CD4-positive, alpha-beta memory T cell (primary cell): ENCODE measurements around the gene TRAPPC3L. TPM values are rescaled to one million over a fixed set of nuclear protein-coding genes. Genes with fewer than 3 reads are reported as not detected.

ENCODE experiments used
- CTCF ChIA-PET: fragments of 350-600 bp; sonication (Branson Sonifier 250); formaldehyde crosslinking; loops from one replicate; lab custom pipeline; 2021; ENCODE audit warnings: inconsistent platforms; ENCODE audit not compliant: partially characterized antibody; lab: Charles Lee
- POLR2A ChIA-PET: fragments of 350-600 bp; sonication (Branson Sonifier 250); formaldehyde crosslinking; loops from one replicate; lab custom pipeline; 2021; ENCODE audit not compliant: partially characterized antibody; lab: Charles Lee
- DNase-seq, 5 donors: peaks; one replicate each; pipeline versions ENCODE4 v3.0.0 to v3.0.0-alpha.2; 2020 to 2022; ENCODE audit warnings: mixed read lengths in 1 of 5
- H3K27ac ChIP-seq: one replicate; pipeline ENCODE4 v1.7.0; 2013; ENCODE audit warnings: low read depth, low read length
- H3K27me3 ChIP-seq: 2 replicates; pipeline ENCODE4 v1.7.0; 2013; ENCODE audit warnings: mild to moderate bottlenecking, low read length, moderate library complexity; ENCODE audit not compliant: insufficient read depth
- H3K36me3 ChIP-seq: 2 replicates; pipeline ENCODE4 v1.7.0; 2013; ENCODE audit warnings: mild to moderate bottlenecking, low read length, moderate library complexity; ENCODE audit not compliant: insufficient read depth
- H3K4me1 ChIP-seq: 2 replicates; pipeline ENCODE4 v1.7.0; 2013; ENCODE audit warnings: mild to moderate bottlenecking, low read length, moderate library complexity; ENCODE audit not compliant: insufficient read depth
- H3K4me3 ChIP-seq, 2 donors: one replicate each; pipeline ENCODE4 v1.7.0; 2013; ENCODE audit warnings: low read length in 2 of 2, mild to moderate bottlenecking in 1 of 2
- H3K9me3 ChIP-seq, 2 donors: one replicate each; pipeline ENCODE4 v1.7.0; 2013; ENCODE audit warnings: low read length in 2 of 2, control low read depth in 1 of 2; ENCODE audit not compliant: control insufficient read depth in 1 of 2
- H3K27ac Mint-ChIP-seq, 7 donors: one replicate each; pipeline ENCODE4 v1.8.0; 2020 to 2021; ENCODE audit warnings: mixed read lengths in 7 of 7, mild to moderate bottlenecking in 6 of 7, inconsistent platforms in 3 of 7, moderate library complexity in 3 of 7
- H3K27me3 Mint-ChIP-seq, 2 donors: one replicate each; pipeline ENCODE4 v1.8.0; 2020 to 2021; ENCODE audit warnings: mixed read lengths in 2 of 2
- H3K36me3 Mint-ChIP-seq, 2 donors: one replicate each; pipeline ENCODE4 v1.8.0; 2020 to 2021; ENCODE audit warnings: mixed read lengths in 2 of 2, inconsistent platforms in 1 of 2, mild to moderate bottlenecking in 1 of 2
- H3K4me1 Mint-ChIP-seq, 4 donors: one replicate each; pipeline ENCODE4 v1.8.0; 2020 to 2021; ENCODE audit warnings: mixed read lengths in 4 of 4, mild to moderate bottlenecking in 1 of 4
- H3K4me3 Mint-ChIP-seq, 8 donors: one replicate each; pipeline ENCODE4 v1.8.0; 2020 to 2021; ENCODE audit warnings: mixed read lengths in 8 of 8, mild to moderate bottlenecking in 7 of 8, moderate library complexity in 6 of 8, inconsistent platforms in 3 of 8
- H3K9me3 Mint-ChIP-seq, 8 donors: one replicate each; pipeline ENCODE4 v1.8.0; 2020 to 2021; ENCODE audit warnings: mixed read lengths in 8 of 8, mild to moderate bottlenecking in 5 of 8, inconsistent platforms in 3 of 8, moderate library complexity in 1 of 8
- intact Hi-C: fragments of 100-400 bp; cut with micrococcal nuclease; formaldehyde crosslinking; loops from one replicate; pipeline ENCODE4 v1.15.1; 2023
- polyA plus RNA-seq, 2 donors: library from polyadenylated mRNA; unstranded; fragments of 300-500 nt; fragmentation: Illumina TruSeq; gene quantifications; one replicate each; pipeline ENCODE4 v1.2.3, GENCODE V29; 2021
- total RNA-seq, 2 experiments: library from RNA; stranded (reverse); gene quantifications; one replicate each; pipeline ENCODE4 v1.2.3, GENCODE V29; 2021

TRAPPC3L gene
- total and polyA plus RNA-seq, 4 experiments from 2014 or later: not detected

GRCh38 chr6:116531675-116532570 is 13.6 kb downstream of the TRAPPC3L start:
- DNase-seq: peak; percentile 65 to 73 (median 67)
- peaks cover 0 to 4% (median under 1%) of the 10 kb centered on the region in 4 donors for H3K4me1 Mint-ChIP-seq
- POLR2A ChIA-PET: no interaction called here
- H3K27ac Mint-ChIP-seq: no peak overlapping the region
- H3K27me3 Mint-ChIP-seq: peaks cover 14 to 17% of the 10 kb centered on the region in 2 donors
- intact Hi-C loops: loop anchor here (1.0 to 10.0 kb wide), 5 partner anchors 88 to 315 kb away; no protein-coding TSS in a partner anchor
- Histone ChIP-seq H3K36me3 (no peaks in the 10 kb centered on the region), H3K9me3 (no peaks in the 10 kb centered on the region), H3K4me3 (no peak overlapping the region), H3K4me1 (no peaks in the 10 kb centered on the region), H3K27me3 (no peaks in the 10 kb centered on the region), H3K27ac (no peak overlapping the region)
- H3K4me3 Mint-ChIP-seq: no peak overlapping the region
- H3K9me3 Mint-ChIP-seq: no peaks in the 10 kb centered on the region
- CTCF ChIA-PET: interaction anchor here (1.0 to 4.5 kb wide), 16 partner anchors 9 to 315 kb away, joined by 3 to 121 read pairs (median 12); partner anchors contain the start of genes CALHM4, CALHM5, RWDD1 and TSPYL1
- no peaks in the 10 kb centered on the region for H3K36me3 Mint-ChIP-seq

DNA sequence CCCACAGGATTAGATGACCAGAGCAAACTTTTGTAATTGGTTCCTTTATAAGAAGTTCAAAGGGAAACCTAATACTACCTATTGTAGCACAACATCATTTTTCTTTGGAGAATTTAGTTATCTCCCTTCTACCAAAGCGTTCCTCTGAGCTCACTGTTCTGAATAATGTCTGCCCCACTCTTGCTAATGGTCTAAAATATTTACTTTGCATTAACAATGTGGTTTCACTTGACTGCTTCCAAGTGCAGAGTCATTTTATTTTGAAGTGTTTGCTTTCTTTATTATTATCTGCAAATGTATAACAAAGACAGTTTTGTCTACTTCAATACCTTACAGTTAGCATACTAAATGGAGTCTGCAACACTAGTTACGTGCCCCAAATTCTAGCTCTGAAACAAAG is 15.0 kb downstream of the TRAPPC3L start:
- peaks cover 0 to 2% (median 0%) of the 10 kb centered on the region in 4 donors for H3K4me1 Mint-ChIP-seq
- Histone ChIP-seq H3K4me1 (no peaks in the 10 kb centered on the region), H3K4me3 (no peak overlapping the region), H3K9me3 (no peaks in the 10 kb centered on the region), H3K27me3 (no peaks in the 10 kb centered on the region), H3K36me3 (no peaks in the 10 kb centered on the region), H3K27ac (no peak overlapping the region)
- ChIA-PET CTCF (interaction anchor here (0.8 to 1.6 kb wide), 2 partner anchors 87 to 243 kb away, joined by 3 to 8 read pairs; no protein-coding TSS in a partner anchor), POLR2A (no interaction called here)
- H3K27me3 Mint-ChIP-seq: peaks cover 14 to 19% of the 10 kb centered on the region in 2 donors
- H3K4me3 Mint-ChIP-seq: no peak overlapping the region
- no peak overlapping the region for H3K27ac Mint-ChIP-seq
- no peak for DNase-seq
- intact Hi-C loops: loop anchor here (10.0 kb wide), 1 partner anchor 166 kb away; no protein-coding TSS in a partner anchor
- H3K9me3 Mint-ChIP-seq: no peaks in the 10 kb centered on the region
- H3K36me3 Mint-ChIP-seq: no peaks in the 10 kb centered on the region

DNA sequence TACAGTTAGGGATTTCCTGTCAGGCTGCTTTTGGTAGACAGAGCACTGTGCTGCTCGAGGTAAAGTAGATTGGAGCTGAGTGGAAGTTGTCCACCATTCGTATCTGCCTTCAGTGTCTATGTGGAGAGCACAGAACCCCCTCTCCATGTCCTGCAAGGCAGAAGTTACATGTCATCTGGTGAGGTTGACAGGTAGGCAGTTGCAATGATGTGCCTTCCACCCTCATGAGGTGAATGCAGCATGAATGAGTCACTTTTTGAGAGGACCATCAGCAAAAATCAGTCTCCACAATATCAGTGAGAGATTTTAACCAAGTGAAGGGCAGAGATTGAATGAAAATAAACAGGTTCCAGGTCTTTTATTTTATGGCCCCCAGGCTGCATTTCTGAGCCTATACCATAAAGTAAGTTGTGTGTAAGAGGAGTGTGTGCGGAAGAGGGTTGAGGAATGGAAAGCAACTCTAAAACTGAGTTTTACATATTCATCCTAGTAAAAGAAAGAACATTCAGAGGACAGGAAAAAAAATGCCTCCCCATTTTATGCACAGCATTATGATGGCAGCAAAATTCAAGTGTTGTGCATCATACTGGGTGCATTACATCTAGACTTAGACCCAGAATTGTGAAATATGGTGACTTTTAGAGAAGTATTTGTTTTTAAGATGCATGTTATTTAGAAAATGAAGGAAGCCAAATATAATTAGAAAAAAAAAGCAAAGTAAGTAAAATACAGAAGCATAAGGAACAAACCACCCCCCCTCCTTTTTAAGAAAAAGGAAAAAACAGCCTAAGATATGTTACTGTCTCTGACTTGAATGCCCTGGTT is 15.8 kb downstream of the TRAPPC3L start:
- ChIA-PET CTCF (interaction anchor here (0.8 to 1.6 kb wide), 2 partner anchors 86 to 242 kb away, joined by 3 to 8 read pairs; no protein-coding TSS in a partner anchor), POLR2A (no interaction called here)
- Mint-ChIP-seq H3K27me3 (peaks cover 14 to 19% of the 10 kb centered on the region in 2 donors), H3K36me3 (no peaks in the 10 kb centered on the region), H3K4me1 (peaks cover 0 to 2% (median 0%) of the 10 kb centered on the region in 4 donors), H3K27ac (peak overlapping the region in 1 of 7 donors; percentile 10), H3K9me3 (no peaks in the 10 kb centered on the region), H3K4me3 (no peak overlapping the region)
- Histone ChIP-seq H3K4me1 (no peaks in the 10 kb centered on the region), H3K36me3 (no peaks in the 10 kb centered on the region), H3K27ac (no peak overlapping the region), H3K27me3 (no peaks in the 10 kb centered on the region), H3K9me3 (no peaks in the 10 kb centered on the region), H3K4me3 (no peak overlapping the region)
- intact Hi-C loops: loop anchor here (10.0 kb wide), 1 partner anchor 165 kb away; no protein-coding TSS in a partner anchor
- no peak for DNase-seq

GRCh38 chr6:116528780-116529179 is 16.7 kb downstream of the TRAPPC3L start:
- peaks cover 12 to 19% of the 10 kb centered on the region in 2 donors for H3K27me3 Mint-ChIP-seq
- no peak overlapping the region for H3K4me3 Mint-ChIP-seq
- DNase-seq: no peak
- no peak overlapping the region for H3K4me3 ChIP-seq
- H3K27ac ChIP-seq: no peak overlapping the region
- no peaks in the 10 kb centered on the region for H3K9me3 Mint-ChIP-seq
- no peak overlapping the region for H3K27ac Mint-ChIP-seq
- no peaks in the 10 kb centered on the region for H3K4me1 ChIP-seq
- H3K9me3 ChIP-seq: no peaks in the 10 kb centered on the region
- H3K36me3 Mint-ChIP-seq: no peaks in the 10 kb centered on the region
- no peaks in the 10 kb centered on the region for H3K36me3 ChIP-seq
- H3K27me3 ChIP-seq: no peaks in the 10 kb centered on the region
- POLR2A ChIA-PET: no interaction called here
- intact Hi-C loops: no loop called here
- CTCF ChIA-PET: interaction anchor here (1.1 to 1.2 kb wide), 3 partner anchors 10 to 241 kb away, joined by 3 read pairs; no protein-coding TSS in a partner anchor
- peaks cover 0 to 2% (median 0%) of the 10 kb centered on the region in 4 donors for H3K4me1 Mint-ChIP-seq

- Histone ChIP-seq H3K36me3 (no peaks in the 10 kb centered on the region), H3K4me1 (no peaks in the 10 kb centered on the region), H3K4me3 (no peak overlapping the region), H3K27me3 (no peaks in the 10 kb centered on the region), H3K9me3 (no peaks in the 10 kb centered on the region), H3K27ac (no peak overlapping the region)
- Mint-ChIP-seq H3K4me1 (peaks cover 0 to 2% (median 0%) of the 10 kb centered on the region in 4 donors), H3K36me3 (no peaks in the 10 kb centered on the region), H3K27me3 (peaks cover 8 to 16% of the 10 kb centered on the region in 2 donors), H3K4me3 (no peak overlapping the region), H3K9me3 (no peaks in the 10 kb centered on the region), H3K27ac (no peak overlapping the region)
- DNase-seq: no peak
- CTCF ChIA-PET: interaction anchor here (1.1 to 1.2 kb wide), 3 partner anchors 10 to 241 kb away, joined by 3 read pairs; no protein-coding TSS in a partner anchor
- intact Hi-C loops: no loop called here
- POLR2A ChIA-PET: no interaction called here
Observed at GRCh38 chr6:116528133-116528532, 17.4 kb downstream of the TRAPPC3L start.

DNA sequence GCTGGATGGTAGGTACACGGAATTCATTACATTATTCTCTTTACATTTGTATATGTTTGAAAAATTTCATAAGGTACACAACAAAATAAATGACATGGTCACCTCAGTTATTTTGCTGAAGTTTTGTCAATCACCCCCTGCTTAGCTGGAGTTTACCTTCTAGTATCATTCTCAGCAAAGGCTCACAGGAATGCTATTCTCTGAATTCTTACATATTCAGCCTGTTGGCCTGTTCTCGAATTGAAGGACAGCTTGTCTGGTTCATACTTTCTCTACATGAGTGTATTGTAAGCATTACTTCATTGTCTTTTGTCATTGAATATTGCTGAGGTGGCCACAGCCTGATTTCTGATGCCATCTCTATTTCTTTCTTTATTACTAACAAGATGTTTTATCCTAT is 21.2 kb downstream of the TRAPPC3L start:
- Mint-ChIP-seq H3K9me3 (no peaks in the 10 kb centered on the region), H3K27me3 (peaks cover 0 to 3% of the 10 kb centered on the region in 2 donors), H3K27ac (no peak overlapping the region), H3K4me3 (no peak overlapping the region), H3K4me1 (no peaks in the 10 kb centered on the region), H3K36me3 (peaks cover 0 to 3% of the 10 kb centered on the region in 2 donors)
- no peaks in the 10 kb centered on the region for H3K27me3 ChIP-seq
- intact Hi-C loops: no loop called here
- POLR2A ChIA-PET: no interaction called here
- no peaks in the 10 kb centered on the region for H3K36me3 ChIP-seq
- DNase-seq: no peak
- no peaks in the 10 kb centered on the region for H3K9me3 ChIP-seq
- H3K4me1 ChIP-seq: no peaks in the 10 kb centered on the region
- no peak overlapping the region for H3K27ac ChIP-seq
- no peak overlapping the region for H3K4me3 ChIP-seq
- CTCF ChIA-PET: no interaction called here
